HL-60/S4 treated with retinoic acid at 250 ng/mL for 4 days and 3 days (cell line): ENCODE results near the gene BGN.

Source experiments
- in situ Hi-C: fragments of 300-500 bp; cut with MboI; formaldehyde crosslinking; loops from 2 replicates; pipeline ENCODE4 v1.7.0; 2022; ENCODE audit warnings: low sequenced_read_pairs

Gene BGN

GRCh38 chrX:153481043-153481442 is 13.7 kb upstream of the BGN start:
- in situ Hi-C loops: no loop called here

- in situ Hi-C loops: no loop called here
These were observed 12.3 kb upstream of the BGN start for GRCh38 chrX:153482376-153483015.

GRCh38 chrX:153485396-153486080 is 9.2 kb upstream of the BGN start:
- in situ Hi-C loops: no loop called here

- in situ Hi-C loops: no loop called here
These were observed 8.6 kb upstream of the BGN start for GRCh38 chrX:153486171-153486570.

GRCh38 chrX:153487590-153488071 is 7.1 kb upstream of the BGN start:
- in situ Hi-C loops: no loop called here

- in situ Hi-C loops: no loop called here
These were observed 6.4 kb upstream of the BGN start for GRCh38 chrX:153488231-153488914.

GRCh38 chrX:153490217-153490930 is 4.4 kb upstream of the BGN start:
- in situ Hi-C loops: no loop called here

GRCh38 chrX:153491351-153491914 is 3.3 kb upstream of the BGN start:
- in situ Hi-C loops: no loop called here

- in situ Hi-C loops: no loop called here
These were observed 2.9 kb upstream of the BGN start for GRCh38 chrX:153491918-153492317.

GRCh38 chrX:153492543-153492942 is 2.2 kb upstream of the BGN start:
- in situ Hi-C loops: no loop called here

GRCh38 chrX:153493085-153493484 is 1.7 kb upstream of the BGN start:
- in situ Hi-C loops: no loop called here

- in situ Hi-C loops: no loop called here
These were observed 719 bp upstream of the BGN start for GRCh38 chrX:153494061-153494460.

- in situ Hi-C loops: no loop called here
These were observed 577 bp downstream of the BGN start for GRCh38 chrX:153495362-153495751.

- in situ Hi-C loops: no loop called here
These were observed 1.3 kb downstream of the BGN start for GRCh38 chrX:153495903-153496589.

- in situ Hi-C loops: no loop called here
These were observed 1.8 kb downstream of the BGN start for GRCh38 chrX:153496590-153496959.

- in situ Hi-C loops: no loop called here
These were observed 3.7 kb downstream of the BGN start for GRCh38 chrX:153498453-153498852.

GRCh38 chrX:153499341-153499740 is 4.6 kb downstream of the BGN start:
- in situ Hi-C loops: no loop called here

GRCh38 chrX:153499876-153500275 is 5.1 kb downstream of the BGN start:
- in situ Hi-C loops: no loop called here

- in situ Hi-C loops: no loop called here
These were observed 6.0 kb downstream of the BGN start for GRCh38 chrX:153500676-153501280.

- in situ Hi-C loops: no loop called here
These were observed 6.8 kb downstream of the BGN start for GRCh38 chrX:153501530-153501929.
